ENCODE data around the gene SMAD6.
A peak's percentile ranks its signal among the peaks of the same experiment; 100 is the strongest.

The SMAD6 gene

DNA sequence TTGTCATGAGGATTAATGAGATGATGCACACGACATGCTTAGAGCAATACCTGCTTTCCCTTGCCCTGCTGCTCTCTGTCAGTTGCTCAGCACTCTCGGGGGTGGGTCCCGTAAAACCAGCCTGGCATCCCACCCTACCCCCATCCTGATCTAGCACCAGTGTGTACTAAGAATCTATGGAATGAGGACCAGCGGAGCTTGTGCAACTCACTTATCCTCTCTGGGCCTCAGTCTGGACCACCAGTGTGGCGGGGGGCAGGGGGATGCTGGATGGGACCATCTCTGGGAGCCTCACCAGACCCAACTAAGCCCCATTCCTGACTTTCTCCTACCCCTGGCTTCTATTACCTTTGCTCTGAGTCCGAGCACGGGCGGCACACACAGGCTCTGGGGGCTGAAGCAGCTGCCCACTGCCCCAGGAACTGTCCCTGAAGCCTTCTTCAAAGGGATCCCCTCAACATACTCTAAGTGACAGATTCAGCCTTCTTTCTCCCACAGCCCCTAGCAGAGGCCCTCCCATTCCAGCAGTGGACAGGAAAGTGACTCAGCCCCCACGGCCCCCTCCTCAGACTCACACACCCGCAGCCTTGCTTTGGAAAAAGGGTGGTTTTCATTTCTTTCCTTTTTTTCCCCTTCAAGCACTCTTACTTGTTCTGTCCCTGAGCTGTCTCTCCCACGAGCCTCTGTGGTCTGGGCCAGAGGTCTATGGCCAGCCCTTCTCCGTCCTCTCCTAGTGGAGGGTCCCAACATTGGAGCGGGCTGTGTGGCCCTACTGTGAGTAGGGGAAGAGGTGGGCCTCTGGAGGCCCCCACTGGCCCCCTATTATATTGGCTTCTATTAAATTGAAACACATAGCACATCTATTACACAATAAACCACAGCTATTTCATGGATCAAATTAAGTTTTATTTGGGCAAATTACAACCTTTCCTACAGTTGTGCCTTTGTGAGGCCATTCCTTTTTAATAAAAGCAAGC, 100.3 kb downstream of the SMAD6 start:
- no peaks in the 10 kb centered on the region for H3K36me3 Mint-ChIP-seq
- no peak overlapping the region for H3K27ac Mint-ChIP-seq
- DNase-seq (ENCODE audit: low spot score in 2 of 2), result no peak

DNA sequence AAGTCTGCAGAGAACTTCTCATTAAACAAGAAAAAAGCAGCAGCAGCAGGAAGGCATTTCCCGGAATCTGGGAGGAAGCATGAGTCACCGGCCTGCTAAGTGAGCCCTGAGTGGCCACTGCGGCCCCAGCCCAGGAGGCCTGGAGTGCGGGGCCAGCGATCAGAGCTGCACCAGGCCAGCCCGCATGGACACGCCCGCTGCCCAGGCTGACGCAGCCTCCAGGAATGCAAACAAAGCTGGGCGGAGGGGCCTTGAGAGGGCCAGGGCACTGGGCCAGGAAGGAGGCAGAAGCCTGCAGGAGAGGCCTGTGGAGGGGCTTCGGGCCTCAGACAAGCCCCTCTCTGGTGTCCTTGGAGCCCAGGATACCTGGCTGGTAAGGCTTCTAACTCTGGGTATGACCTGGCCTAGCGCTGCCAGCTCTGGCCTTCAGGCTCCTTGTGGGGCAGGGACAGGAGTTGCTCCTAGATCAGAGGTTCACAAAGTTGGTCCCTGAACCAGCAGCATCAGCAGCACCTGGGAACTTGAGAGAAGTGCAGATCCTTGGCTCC, 101.2 kb downstream of the SMAD6 start:
- H3K9me3 Mint-ChIP-seq, result no peaks in the 10 kb centered on the region
- no peak overlapping the region for H3K4me3 Mint-ChIP-seq
- ATAC-seq (peak; percentile 13), DNase-seq (ENCODE audit: low spot score in 2 of 2) (no peak)
- no peaks in the 10 kb centered on the region for H3K36me3 Mint-ChIP-seq
- no peaks in the 10 kb centered on the region for H3K4me1 Mint-ChIP-seq
- H3K27ac Mint-ChIP-seq, result no peak overlapping the region

More for the DNA sequence above, 100.3 kb downstream of the SMAD6 start:
- no peaks in the 10 kb centered on the region for H3K4me1 Mint-ChIP-seq
- no peaks in the 10 kb centered on the region for H3K9me3 Mint-ChIP-seq
- H3K4me3 Mint-ChIP-seq, result no peak overlapping the region
- no peak for ATAC-seq

DNA sequence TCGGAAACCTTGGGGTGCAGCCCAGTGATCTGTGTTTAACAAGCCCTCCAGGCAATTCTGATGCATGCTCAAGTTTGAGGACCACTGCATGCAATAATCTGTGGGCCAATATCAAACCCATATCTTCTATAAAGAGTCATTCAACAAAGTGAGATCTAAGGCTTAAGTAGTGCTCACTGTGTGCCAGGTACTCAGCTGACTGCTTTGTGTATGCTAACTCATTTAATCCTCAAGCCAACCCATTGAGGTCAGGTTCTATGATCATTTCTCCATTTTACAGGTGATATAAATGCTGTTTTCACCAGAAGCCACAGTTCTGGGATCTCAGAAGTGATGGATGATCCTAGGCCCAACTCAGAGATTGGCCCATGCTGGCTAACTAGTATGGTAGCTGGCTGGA, 101.7 kb downstream of the SMAD6 start:
- no peak for ATAC-seq

DNA sequence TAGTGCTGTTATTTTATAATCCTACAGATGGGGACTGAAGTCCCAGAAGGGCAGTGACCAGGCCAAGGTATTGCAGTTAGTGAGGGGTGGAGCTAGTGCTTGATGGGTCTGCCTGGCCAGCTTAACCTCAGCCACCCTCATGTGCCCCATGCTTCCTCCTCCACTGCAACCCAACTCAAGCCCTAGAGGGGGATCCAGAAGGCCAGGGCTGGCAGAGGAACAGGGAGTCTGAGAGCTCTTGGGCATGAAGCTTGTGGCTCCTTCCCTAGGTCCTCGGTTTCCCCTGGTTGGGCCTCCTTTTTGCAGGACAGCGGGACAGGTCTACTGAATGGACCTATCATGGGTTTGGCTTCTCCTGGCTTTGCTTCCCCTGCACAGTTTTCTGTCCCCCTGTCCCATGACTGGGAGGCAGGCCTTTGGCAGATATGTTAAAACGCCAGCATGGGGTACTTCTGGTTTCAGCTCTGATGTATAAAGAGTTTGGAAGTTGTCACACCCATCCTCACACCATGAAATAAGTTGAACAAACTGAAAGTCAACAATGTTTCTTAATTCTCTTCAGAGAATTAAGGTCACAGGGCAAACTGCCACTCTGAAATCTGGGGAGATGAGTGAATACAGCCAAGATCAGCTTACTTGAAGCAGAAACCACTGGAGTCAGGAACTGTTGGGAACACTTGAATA, 103.3 kb downstream of the SMAD6 start:
- no peaks in the 10 kb centered on the region for H3K9me3 Mint-ChIP-seq
- no peak for DNase-seq (ENCODE audit: low spot score in 2 of 2)
- no peak for ATAC-seq
- H3K4me3 Mint-ChIP-seq, result no peak overlapping the region
- no peaks in the 10 kb centered on the region for H3K4me1 Mint-ChIP-seq
- no peak overlapping the region for H3K27ac Mint-ChIP-seq
- no peaks in the 10 kb centered on the region for H3K36me3 Mint-ChIP-seq

More for the DNA sequence above, 101.7 kb downstream of the SMAD6 start:
- H3K4me3 Mint-ChIP-seq, result no peak overlapping the region
- no peak for DNase-seq (ENCODE audit: low spot score in 2 of 2)
- H3K4me1 Mint-ChIP-seq, result no peaks in the 10 kb centered on the region
- no peaks in the 10 kb centered on the region for H3K36me3 Mint-ChIP-seq
- H3K27ac Mint-ChIP-seq, result no peak overlapping the region
- H3K9me3 Mint-ChIP-seq, result no peaks in the 10 kb centered on the region

DNA sequence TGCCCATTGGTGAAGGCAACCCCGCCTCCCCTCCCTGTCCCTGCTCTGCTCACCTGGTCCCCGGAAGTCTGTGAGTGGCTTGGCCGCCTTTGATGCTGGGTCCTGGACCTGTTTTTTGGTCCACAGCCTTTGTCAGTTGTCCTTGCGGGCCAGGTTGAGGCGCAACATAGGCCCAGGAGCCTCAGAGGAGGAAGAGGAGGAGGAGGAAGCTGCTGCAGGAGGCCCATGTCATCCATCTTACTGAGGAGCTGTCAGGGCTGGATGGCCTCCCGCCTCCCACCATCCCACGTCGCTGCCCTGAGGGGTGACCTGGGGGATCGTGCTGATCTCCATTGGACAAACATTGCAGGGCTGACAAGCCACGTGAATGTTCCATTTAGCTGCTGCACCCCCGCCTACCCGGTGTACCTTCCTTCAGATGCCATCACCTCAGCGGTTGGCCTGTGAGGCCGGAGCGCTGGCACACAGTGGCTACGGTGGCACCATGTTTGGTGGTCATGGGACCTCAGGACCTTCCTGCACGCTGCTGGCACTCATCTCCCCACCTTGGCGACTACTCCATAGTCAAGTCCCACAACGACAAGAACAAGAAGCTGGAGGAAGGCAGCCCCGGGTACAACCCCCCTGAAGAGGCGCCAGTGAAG, 106.3 kb downstream of the SMAD6 start:
- ATAC-seq, result no peak
- Mint-ChIP-seq H3K27ac (no peak overlapping the region), H3K4me1 (no peaks in the 10 kb centered on the region), H3K9me3 (no peaks in the 10 kb centered on the region), H3K4me3 (no peak overlapping the region), H3K36me3 (no peaks in the 10 kb centered on the region)
- no peak for DNase-seq (ENCODE audit: low spot score in 2 of 2)

DNA sequence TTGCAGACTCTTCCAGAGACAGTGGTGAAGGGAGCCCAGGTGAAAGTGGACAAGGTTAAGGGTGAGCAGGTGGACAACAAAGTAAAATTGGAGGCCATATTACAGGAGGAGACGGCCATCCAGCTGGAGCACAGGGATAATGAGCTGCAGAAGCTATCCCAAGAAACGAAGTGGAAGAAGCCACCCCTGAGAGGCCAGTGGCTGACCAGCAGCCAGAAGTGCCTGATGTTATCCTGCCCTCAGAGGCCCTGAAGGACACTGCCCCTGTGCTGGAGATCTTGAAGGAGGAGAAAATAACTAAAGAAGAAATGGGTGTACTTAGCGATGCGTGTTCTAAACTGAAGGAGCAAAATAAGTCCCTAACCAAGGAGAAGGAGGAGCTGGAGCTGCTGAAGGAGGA, 107.6 kb downstream of the SMAD6 start:
- no peak overlapping the region for H3K27ac Mint-ChIP-seq
- DNase-seq (ENCODE audit: low spot score in 2 of 2) (no peak), ATAC-seq (no peak)
- H3K4me3 Mint-ChIP-seq, result no peak overlapping the region
- H3K4me1 Mint-ChIP-seq, result no peaks in the 10 kb centered on the region
- no peaks in the 10 kb centered on the region for H3K36me3 Mint-ChIP-seq
- H3K9me3 Mint-ChIP-seq, result no peaks in the 10 kb centered on the region

DNA sequence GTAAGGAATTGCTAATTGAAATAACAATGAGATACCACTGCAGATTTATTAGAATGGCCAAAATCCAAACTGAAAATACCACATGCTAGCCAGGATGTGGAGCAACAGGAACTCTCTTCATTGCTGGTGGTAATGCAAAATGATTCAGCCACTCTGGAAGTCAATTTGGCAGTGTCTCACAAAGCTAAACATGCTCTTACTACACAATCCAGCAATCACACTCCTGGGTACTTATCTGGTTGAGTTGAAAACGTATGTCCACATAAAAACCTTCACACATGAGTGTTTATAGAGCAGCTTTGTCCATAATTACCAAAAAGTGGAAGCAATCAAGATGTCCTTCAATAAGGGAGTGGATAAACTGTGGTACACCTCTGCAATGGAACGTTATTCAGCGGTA, 113.3 kb downstream of the SMAD6 start:
- Mint-ChIP-seq H3K27ac (no peak overlapping the region), H3K9me3 (no peaks in the 10 kb centered on the region), H3K36me3 (no peaks in the 10 kb centered on the region), H3K4me1 (no peaks in the 10 kb centered on the region), H3K4me3 (no peak overlapping the region)
- ATAC-seq (no peak), DNase-seq (ENCODE audit: low spot score in 2 of 2) (no peak)

DNA sequence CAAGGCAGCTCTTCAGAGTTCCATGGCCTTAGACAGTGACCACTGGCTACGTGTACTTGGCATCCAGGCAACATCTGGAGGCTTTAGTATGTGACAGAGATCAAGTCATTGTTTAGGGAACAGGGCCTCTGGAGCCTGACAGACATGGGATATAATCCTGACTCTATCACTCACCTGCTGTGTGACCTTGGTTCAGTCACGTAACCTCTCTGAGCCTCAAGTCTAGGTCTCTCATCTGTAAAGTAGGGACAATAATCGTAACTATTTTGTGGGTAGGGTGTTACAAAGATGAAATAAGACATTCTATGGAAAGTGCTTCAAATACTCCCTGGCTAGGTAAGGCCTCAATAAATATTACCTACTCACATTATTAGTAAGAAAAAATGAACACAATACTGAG, 114.2 kb downstream of the SMAD6 start:
- Mint-ChIP-seq H3K27ac (no peak overlapping the region), H3K4me3 (no peak overlapping the region), H3K9me3 (no peaks in the 10 kb centered on the region), H3K4me1 (no peaks in the 10 kb centered on the region), H3K36me3 (no peaks in the 10 kb centered on the region)
- DNase-seq (ENCODE audit: low spot score in 2 of 2) (no peak), ATAC-seq (no peak)

DNA sequence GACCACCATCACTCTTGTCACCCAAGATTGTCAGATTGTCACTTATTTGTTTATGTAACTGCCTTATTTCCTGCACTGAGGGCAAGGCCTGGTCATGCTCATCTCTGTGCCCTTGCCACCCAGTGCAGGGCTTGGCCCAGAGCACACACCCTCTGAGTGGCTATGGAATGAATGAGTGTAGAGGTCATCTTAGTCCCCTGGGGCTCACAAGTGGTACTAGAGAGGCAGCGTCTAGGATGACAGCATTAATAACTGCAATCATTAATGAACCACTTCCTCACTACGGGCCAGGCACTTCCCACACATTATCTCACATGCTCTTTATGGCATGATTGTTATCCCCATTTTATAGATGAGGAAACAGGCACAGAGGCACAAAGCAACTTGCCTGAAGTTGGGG, 117.0 kb downstream of the SMAD6 start:
- no peaks in the 10 kb centered on the region for H3K4me1 Mint-ChIP-seq

DNA sequence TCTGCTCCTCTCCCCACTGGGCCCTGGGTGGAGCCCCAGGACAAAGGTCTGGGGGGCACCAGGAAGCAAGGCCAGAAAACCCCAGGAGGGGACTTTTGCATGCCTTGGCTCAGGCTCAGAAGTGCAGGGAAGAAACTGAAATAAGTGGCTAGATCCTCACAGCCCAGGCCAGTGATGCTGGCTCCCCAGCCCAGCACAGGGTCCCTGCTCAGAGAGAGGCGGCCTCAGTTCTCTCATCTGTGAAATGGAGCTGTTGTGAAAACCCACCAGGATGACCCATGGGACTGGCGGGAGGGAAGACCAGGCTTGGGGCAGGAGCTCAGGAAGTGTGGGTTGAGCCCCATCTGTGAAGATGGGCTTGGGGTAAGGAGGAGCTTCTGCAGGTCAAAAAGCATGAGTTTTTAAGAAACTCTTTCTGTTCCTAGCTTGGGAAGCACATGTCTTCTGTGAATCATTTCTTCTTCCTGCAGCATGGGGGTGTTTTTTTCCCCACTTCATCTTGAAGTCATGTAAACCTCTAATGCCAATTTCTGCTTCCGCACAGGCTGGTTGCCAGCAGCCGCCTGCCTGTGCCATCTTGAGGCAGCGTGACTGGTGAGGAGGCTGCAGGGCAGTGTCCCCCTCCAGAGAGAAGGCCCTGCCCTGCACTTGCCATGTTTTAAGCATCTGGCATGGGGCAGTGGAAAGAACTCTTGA, 118.6 kb downstream of the SMAD6 start:
- Mint-ChIP-seq H3K9me3 (no peaks in the 10 kb centered on the region), H3K4me3 (no peak overlapping the region), H3K27ac (no peak overlapping the region), H3K4me1 (no peaks in the 10 kb centered on the region), H3K36me3 (no peaks in the 10 kb centered on the region)
- ATAC-seq (no peak), DNase-seq (ENCODE audit: low spot score in 2 of 2) (no peak)

More for the DNA sequence above, 117.0 kb downstream of the SMAD6 start:
- no peak for ATAC-seq
- no peaks in the 10 kb centered on the region for H3K9me3 Mint-ChIP-seq
- H3K4me3 Mint-ChIP-seq, result no peak overlapping the region
- DNase-seq (ENCODE audit: low spot score in 2 of 2), result no peak
- H3K36me3 Mint-ChIP-seq, result no peaks in the 10 kb centered on the region
- H3K27ac Mint-ChIP-seq, result no peak overlapping the region

DNA sequence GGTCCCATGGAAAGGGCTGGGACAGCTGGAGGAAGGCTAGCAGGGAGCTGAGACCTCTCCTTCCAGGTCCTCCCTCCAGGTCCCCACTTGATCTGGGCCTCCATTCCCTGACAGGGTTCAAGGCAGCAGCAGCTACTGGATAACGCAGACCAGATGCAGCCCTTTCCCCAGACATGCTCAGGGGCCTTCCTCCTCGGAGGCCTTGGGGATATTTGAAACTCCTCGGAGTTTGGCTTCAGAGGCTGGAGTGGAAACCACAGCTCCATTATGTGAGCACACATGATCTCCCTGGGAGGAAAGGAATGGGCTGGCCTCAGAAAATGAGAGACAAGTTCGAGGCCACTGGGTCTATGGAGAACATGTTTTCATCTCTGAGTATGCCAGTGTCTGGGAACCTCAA, 119.3 kb downstream of the SMAD6 start:
- DNase-seq (ENCODE audit: low spot score in 2 of 2), result no peak
- H3K36me3 Mint-ChIP-seq, result no peaks in the 10 kb centered on the region
- no peaks in the 10 kb centered on the region for H3K4me1 Mint-ChIP-seq
- H3K9me3 Mint-ChIP-seq, result no peaks in the 10 kb centered on the region
- ATAC-seq, result no peak
- H3K27ac Mint-ChIP-seq, result no peak overlapping the region
- no peak overlapping the region for H3K4me3 Mint-ChIP-seq

DNA sequence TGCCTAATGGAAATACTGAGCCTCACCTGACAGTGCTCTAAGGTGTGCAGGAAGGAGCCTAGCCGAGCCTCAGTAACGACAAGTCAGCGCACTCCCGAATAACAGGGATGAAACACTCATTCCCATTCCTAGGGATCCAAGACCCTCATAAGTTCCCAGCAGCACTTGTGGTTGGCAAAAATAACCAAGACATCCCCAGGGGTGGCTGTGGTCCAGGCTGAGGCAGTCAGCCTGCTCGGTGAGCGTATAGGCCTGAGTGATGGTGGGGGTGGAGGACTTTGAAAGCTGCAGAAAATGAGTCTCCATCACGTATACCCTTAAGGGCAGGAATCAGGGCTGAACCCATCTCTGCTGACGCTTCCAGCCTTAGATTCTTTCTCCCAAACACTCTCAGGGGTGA, 120.1 kb downstream of the SMAD6 start:
- H3K36me3 Mint-ChIP-seq, result no peaks in the 10 kb centered on the region
- no peaks in the 10 kb centered on the region for H3K9me3 Mint-ChIP-seq
- H3K4me3 Mint-ChIP-seq, result no peak overlapping the region
- ATAC-seq, result no peak
- no peaks in the 10 kb centered on the region for H3K4me1 Mint-ChIP-seq
- DNase-seq (ENCODE audit: low spot score in 2 of 2), result no peak
- H3K27ac Mint-ChIP-seq, result no peak overlapping the region

DNA sequence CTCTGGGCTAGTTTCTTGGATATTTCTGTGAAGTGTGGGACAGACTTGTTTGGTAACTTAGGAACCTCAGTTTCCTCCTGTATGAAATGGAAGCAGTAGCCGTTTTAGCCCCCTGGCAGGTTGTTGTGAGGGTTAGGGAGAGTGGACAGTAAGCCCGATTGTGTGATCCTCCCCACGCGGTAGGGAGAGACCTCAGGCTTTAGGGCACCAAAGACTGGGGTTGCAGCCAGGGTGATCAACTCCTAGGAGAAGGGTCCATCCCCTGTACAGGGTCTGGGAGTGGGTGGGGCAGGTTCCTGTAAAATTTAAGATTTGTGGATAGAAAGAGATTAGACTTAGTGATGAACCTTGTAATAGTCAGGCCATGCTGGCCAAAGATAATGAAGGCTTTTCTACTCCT, 120.5 kb downstream of the SMAD6 start:
- Mint-ChIP-seq H3K4me3 (no peak overlapping the region), H3K36me3 (no peaks in the 10 kb centered on the region), H3K4me1 (no peaks in the 10 kb centered on the region), H3K9me3 (no peaks in the 10 kb centered on the region), H3K27ac (no peak overlapping the region)
- ATAC-seq (no peak), DNase-seq (ENCODE audit: low spot score in 2 of 2) (no peak)

DNA sequence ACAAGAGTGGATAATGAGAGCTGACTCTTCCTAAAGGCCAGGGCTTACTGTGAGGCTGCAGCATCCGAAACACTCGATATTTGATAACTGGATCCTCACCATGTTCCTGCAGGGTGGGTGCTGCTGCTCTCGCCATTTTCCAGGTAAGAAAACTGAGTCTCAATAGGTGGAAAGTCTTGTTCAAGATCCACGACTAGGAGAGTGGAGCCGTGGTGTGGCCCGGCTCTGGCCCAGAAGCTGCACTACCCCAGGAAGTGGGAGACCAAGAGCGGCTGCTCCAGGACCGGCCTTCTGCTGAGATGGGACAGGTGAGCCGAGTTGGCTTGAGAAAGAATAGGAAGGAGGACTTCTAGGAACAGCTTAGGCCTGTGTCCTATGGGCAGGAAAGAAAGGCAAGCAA, 121.6 kb downstream of the SMAD6 start:
- H3K4me1 Mint-ChIP-seq, result no peaks in the 10 kb centered on the region
- no peak overlapping the region for H3K4me3 Mint-ChIP-seq
- DNase-seq (ENCODE audit: low spot score in 2 of 2), result no peak
- no peaks in the 10 kb centered on the region for H3K9me3 Mint-ChIP-seq
- H3K36me3 Mint-ChIP-seq, result no peaks in the 10 kb centered on the region
- no peak overlapping the region for H3K27ac Mint-ChIP-seq
- ATAC-seq, result no peak

DNA sequence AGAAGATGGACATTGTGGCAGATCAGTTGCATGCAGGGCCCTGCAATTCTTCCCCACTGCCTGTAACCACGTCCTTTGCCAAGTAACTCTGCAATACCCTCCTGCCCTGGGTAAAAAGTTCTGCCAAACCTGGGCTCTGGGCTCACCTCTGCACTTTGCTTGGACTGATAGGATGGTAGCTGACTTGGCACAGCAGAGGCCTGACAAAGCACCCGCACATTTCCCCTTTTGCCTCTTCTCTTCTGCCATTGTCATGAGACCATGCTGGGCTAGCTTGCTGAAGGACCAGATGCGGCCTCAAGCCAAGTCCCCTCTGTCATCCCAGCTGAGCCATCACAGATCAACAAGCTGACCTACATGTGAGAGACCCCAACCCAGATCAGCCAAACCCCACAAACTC, 122.4 kb downstream of the SMAD6 start:
- no peak overlapping the region for H3K27ac Mint-ChIP-seq
- no peak overlapping the region for H3K4me3 Mint-ChIP-seq
- no peaks in the 10 kb centered on the region for H3K36me3 Mint-ChIP-seq
- H3K9me3 Mint-ChIP-seq, result no peaks in the 10 kb centered on the region
- no peaks in the 10 kb centered on the region for H3K4me1 Mint-ChIP-seq
- no peak for ATAC-seq
- DNase-seq (ENCODE audit: low spot score in 2 of 2), result no peak

All from stimulated activated effector memory CD8-positive, alpha-beta T cell treated with anti-CD3 and anti-CD28 coated beads, Interleukin-12 subunit alpha, Interleukin-12 subunit beta, amount 100 ng/mL, for 72 hours (primary cell).